CD4-positive, alpha-beta T cell treated with Interleukin-17A for 4 hours (primary cell): ENCODE results near the gene PBRM1.

Source experiments
- DNase-seq: peaks from one replicate; pipeline ENCODE4 v3.0.0-alpha.2; 2020; ENCODE audit warnings: mixed read lengths

PBRM1 gene

DNA sequence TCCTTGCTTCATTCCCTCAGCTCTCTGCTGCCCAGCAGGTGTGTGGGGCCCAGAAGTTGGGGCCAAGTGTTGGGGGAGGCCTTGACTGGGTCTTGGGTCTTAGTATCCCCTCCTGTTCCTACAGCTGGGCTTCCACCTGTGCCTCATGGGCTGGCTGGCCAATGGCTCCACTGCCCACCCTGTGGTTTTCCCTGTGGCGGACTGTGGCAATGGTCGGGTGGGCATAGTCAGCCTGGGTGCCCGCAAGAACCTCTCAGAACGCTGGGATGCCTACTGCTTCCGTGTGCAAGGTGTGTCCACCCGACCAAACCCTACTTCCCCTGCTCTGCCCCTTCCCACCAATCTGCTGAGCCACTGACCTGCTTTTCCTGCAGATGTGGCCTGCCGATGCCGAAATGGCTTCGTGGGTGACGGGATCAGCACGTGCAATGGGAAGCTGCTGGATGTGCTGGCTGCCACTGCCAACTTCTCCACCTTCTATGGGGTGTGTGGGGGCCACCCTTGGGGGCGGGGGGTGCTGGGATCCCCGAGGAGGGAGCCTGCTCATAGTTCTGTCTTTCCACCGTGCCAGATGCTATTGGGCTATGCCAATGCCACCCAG, 163.0 kb downstream of the PBRM1 start:
- no peak for DNase-seq

DNA sequence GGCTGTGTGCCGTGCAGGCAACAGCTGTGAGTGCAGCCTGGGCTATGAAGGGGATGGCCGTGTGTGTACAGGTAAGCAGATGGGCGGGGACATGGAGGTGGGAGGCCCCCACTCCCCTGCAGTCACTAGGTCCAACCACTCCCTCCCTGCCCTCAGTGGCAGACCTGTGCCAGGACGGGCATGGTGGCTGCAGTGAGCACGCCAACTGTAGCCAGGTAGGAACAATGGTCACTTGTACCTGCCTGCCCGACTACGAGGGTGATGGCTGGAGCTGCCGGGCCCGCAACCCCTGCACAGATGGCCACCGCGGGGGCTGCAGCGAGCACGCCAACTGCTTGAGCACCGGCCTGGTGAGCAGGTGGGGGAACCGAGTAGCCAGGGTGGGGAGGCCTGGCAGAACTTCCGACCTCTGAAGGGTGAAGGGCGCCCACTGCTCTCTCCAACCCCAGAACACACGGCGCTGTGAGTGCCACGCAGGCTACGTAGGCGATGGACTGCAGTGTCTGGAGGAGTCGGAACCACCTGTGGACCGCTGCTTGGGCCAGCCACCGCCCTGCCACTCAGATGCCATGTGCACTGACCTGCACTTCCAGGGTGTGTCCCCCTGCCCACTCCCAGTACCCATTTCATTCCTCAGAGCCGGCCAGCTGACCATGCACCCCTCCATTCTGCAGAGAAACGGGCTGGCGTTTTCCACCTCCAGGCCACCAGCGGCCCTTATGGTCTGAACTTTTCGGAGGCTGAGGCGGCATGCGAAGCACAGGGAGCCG, 163.6 kb downstream of the PBRM1 start:
- no peak for DNase-seq

DNA sequence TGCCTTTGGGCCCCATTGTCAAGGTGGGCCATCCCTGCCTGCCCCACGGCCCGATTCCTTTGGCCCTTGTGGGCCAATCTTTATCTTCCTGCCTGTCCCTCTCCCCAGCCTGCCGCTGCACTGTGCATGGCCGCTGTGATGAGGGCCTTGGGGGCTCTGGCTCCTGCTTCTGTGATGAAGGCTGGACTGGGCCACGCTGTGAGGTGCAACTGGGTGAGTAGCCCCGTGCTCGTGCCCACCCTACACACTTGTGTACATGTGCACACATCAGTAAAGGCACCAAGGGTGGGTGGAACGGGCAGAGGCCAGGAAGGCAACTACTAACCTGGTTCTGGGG, 164.3 kb downstream of the PBRM1 start:
- no peak for DNase-seq

DNA sequence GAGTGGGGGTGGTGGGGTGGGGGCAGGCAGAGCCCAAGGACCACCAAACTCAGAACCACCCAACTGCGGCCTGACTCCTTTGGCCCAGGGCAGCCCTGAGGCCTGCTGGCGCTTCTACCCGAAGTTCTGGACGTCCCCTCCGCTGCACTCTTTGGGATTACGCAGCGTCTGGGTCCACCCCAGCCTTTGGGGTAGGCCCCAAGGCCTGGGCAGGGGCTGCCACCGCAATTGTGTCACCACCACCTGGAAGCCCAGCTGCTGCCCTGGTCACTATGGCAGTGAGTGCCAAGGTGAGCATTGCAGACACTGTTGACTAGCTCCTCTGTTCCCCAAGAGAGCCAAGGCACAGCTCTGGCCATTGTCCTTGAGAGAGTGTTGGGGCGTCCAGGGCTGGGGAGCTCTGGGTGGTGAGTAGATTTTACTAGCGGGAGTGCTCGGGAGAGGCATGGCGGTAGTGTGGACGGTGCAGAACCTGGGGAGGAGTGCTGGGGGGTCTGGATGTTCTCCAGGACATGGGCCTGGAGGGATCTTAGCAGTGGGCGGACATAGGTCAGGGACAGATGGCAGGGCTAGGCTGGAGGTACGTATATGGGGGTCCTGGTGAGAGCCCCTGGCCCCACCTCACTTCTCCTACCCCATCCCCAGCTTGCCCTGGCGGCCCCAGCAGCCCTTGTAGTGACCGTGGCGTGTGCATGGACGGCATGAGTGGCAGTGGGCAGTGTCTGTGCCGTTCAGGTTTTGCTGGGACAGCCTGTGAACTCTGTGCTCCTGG, 164.8 kb downstream of the PBRM1 start:
- DNase-seq, result no peak

DNA sequence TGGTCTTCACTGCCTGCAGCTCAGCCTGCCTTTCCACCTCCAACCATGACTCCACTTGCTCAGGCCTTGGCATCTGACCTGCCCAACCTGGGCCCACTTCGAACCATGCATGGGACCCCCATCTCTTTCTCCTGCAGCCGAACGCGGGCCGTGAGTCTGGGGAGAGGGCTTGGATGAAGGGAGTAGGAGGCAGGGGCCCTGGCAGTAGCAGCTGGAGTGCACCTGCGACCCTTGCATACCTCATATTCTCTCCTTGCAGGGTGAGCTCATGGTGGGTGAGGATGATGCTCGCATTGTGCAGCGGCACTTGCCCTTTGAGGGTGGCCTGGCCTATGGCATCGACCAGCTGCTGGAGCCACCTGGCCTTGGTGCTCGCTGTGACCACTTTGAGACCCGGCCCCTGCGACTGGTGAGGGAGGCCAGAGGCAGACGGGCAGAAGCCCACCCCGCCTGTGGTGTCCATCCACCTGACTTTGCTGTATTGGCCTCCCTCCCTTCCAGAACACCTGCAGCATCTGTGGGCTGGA, 165.5 kb downstream of the PBRM1 start:
- no peak for DNase-seq

DNA sequence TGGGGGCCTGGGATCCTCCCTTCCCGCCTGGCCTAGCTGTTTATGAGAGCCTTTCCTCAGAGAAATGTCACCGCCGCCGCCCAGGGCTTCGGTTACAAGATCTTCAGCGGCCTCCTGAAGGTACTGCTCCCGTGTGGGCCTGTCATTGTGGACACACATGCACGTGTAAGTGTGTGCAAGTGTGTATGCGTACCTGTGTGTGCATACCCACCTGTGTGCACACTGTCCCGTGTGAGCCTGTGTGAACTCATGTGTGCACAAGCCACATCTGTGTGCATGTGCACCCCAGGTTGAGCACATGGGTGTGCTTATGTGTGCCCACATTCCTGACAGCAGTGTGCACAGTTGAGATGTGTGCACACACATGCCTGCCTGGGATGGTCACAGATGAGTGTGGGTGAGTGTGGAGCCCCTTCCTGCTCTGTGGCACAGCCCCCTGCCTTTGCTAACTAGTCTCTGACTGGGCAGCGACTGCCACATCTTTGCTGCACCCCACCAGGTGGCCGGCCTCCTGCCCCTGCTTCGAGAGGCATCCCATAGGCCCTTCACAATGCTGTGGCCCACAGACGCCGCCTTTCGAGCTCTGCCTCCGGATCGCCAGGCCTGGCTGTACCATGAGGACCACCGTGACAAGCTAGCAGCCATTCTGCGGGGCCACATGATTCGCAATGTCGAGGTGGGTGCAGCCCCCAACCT, 166.1 kb downstream of the PBRM1 start:
- DNase-seq, result no peak

DNA sequence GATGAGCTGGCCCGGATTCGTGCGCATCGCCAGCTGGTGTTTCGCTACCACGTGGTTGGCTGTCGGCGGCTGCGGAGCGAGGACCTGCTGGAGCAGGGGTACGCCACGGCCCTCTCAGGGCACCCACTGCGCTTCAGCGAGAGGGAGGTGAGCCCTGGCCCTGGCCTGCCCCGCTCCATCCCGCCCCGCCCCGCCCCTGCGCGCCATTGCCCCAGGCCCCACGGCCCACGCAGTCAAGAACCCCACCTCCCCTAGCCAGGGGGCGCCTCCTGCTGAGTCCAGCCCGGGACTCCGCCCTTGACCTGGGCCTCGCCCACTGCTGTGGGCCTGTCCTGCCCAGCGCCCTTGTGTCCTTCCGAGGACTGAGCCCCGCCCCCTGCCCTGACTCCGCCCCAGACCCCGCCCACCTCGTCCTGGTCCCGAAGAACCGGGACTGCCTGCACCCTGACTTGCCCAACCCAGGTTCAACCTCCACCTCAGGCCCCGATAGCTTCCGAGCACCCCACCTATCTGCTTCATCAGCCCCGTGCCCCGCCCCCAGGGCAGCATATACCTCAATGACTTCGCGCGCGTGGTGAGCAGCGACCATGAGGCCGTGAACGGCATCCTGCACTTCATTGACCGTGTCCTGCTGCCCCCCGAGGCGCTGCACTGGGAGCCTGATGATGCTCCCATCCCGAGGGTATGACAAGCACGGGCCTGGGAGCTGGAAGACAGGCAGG, 166.8 kb downstream of the PBRM1 start:
- no peak for DNase-seq

DNA sequence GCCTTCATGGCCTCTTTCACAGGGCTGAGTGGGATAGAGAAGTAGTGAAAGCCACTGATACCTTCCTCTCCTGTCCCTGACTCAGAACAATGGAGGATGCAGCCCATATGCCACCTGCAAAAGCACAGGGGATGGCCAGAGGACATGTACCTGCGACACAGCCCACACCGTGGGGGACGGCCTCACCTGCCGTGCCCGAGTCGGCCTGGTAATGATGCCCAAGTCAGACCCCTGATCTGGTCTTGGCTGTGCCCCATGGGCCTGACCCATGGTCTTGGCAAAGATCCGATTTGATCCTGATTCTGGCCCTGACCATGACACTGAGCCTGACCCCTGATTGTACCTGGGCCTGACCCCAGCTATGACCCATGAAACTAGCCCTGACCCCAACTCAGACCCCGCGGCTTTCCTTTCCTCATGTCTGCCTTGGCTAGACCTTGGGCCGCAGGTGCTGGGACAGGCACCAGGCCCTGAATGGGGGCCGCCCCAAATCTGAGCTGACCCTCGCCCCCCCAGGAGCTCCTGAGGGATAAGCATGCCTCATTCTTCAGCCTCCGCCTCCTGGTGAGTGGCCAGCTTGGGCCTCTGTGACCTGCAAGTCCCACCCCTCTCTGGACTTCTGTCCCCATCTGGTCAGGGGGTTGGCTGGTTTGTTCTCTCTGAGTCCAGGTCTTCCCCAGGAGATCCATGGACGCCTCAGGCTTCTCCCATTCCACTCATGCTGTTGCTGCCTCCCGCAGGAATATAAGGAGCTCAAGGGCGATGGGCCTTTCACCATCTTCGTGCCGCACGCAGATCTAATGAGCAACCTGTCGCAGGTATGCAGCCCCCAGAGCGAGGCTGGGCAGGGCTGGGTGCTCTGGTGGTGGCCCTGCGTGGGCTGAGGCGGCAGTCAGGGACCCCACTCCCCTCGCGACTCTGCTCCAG, 167.7 kb downstream of the PBRM1 start:
- DNase-seq, result no peak

DNA sequence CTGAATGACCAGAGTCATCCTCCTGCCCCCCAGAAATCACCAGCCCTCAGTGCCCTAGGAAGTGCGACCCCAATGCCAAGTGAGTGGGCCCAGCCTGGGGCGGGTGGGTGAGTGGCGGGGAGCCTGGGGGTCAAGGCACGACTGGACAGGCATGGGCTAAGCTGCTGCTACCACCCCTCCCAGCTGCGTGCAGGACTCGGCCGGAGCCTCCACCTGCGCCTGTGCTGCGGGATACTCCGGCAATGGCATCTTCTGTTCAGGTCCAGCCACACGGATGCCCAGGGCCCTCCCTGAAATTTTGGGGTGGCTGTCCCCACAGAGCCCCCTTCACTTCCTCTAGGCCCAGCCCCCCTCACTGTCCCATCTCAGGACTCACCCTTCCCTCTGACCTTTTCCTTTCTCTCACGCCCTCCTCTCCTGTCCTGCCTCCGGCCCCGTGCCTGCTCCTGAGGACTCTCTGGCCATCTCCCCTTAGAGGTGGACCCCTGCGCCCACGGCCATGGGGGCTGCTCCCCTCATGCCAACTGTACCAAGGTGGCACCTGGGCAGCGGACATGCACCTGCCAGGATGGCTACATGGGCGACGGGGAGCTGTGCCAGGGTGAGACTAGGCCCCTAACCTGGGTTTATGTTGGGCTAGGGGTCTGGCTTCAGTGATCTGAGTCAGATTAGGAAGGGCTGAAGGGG, 169.1 kb downstream of the PBRM1 start:
- no peak for DNase-seq

DNA sequence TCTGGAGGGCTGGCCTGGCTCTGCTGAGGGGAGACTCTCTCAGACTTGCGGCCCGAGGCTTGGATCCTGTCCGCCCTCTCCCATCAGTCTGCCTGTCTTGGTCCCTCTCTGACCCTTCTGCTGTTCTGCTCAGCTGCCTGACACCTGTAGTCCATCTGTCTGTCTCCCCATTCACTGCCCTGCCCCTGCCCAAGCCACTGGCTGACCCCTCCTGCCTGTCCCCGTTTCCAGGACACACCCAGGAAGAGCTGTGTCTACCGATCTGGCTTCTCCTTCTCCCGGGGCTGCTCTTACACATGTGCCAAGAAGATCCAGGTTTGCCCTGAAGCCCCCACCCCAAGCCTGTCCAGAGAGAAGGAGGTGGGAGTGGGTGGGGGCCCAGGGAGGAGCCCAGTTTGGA, 170.5 kb downstream of the PBRM1 start:
- no peak for DNase-seq

DNA sequence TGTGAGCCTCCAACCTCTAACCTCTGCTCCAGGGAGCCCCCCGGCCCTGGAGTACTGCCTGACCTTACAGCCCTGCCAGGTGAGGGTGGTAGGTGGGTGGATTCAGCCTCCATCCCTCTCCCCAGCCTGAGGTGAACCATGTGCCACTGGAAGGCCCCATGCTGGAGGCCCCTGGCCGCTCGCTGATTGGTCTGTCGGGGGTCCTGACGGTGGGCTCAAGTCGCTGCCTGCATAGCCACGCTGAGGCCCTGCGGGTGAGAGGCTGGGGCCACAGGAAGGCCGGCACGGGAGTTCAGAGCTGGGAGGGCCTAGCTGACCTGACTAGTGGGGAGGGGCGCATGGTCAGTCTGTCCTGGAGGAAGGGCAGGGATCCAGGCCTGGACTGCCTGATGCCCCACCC, 171.1 kb downstream of the PBRM1 start:
- DNase-seq, result no peak

DNA sequence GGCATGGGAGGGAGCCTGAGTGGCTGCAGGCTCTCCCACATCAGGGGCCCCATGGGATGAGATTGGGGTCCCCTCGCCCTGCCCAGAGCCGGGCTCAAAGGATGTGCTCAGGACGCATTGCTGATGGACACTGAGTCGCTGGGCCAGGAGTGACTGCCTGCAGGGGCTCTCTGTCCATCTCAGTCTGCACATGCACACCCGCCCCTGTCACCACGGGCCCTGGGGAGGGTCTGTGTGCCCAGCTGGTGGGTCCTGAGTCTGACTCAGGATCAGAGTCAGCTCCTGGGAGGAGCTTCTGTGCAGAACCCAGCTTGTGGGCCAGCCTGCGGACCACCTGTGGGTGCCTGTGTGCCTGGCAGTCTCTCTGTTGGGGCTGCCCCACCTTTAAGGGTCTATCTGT, 172.4 kb downstream of the PBRM1 start:
- DNase-seq, result no peak

DNA sequence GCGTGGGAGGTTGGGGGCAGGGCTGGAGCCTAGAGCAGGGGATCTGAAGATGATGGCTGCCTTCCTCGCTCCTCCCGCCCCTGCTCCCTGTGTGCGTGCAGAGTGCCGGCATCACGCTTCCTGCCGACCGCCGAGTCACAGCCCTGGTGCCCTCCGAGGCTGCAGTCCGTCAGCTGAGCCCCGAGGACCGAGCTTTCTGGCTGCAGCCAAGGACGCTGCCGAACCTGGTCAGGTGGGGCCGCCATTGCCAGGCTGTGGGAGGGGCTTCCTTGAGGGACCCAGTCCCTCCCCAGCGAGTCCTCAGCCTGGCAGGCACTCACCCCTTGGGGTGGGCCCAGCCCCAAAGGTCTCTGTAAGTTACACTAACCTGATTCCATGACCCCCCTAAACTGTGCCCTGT, 173.0 kb downstream of the PBRM1 start:
- no peak for DNase-seq

DNA sequence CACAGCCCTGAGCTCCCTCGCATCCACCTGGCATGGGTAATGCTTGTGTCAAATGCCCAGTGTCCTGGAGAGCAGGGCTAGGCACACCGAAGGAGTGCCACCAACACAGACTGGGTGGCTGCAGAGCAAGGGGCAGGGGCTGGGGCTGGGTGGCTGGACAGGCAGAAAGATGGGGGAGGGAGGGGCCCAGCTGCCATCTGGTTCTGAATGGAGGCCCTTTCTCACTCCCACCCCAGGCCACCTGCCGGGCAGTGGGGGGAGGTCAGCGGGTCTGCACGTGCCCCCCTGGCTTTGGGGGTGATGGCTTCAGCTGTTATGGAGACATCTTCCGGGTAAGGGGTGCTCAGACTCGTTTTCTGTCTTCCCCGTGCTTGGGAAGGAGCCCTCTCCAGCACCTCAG, 173.6 kb downstream of the PBRM1 start:
- no peak for DNase-seq

DNA sequence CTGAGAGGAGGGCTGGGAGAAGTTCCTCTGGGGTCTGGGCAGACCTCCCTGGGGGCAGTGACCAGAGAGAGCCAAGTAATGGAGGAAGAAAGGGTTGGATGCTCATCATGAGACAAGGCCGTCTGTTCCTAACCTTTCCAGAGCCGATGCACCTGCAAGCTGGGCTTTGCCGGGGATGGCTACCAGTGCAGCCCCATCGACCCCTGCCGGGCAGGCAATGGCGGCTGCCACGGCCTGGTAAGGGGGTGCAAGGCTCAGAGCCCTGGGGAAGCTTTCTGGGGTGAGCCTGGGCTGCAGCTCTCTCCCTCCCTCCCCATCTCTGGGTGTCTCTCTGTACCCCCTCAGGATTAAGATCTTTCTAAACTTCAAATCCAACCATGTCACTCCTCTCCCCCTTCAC, 174.2 kb downstream of the PBRM1 start:
- DNase-seq, result no peak

DNA sequence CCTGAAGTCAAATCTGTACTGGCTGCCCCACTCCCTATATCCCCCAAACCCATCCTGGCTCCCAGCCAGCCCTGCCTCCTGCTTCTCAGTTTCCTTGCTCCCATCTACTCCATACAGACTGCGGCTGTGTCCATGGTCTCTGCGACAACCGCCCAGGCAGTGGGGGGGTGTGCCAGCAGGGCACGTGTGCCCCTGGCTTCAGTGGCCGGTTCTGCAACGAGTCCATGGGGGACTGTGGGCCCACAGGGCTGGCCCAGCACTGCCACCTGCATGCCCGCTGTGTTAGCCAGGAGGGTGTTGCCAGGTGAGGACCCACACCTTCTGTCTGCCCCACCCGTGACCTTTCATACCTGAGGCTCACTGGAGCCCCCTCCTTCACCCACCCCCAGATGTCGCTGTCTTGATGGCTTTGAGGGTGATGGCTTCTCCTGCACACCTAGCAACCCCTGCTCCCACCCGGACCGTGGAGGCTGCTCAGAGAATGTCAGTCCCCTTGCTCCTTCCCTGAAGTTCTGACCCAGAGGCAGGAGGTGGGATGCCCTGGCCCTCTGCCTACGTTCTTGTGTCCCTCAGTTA, 175.9 kb downstream of the PBRM1 start:
- no peak for DNase-seq

DNA sequence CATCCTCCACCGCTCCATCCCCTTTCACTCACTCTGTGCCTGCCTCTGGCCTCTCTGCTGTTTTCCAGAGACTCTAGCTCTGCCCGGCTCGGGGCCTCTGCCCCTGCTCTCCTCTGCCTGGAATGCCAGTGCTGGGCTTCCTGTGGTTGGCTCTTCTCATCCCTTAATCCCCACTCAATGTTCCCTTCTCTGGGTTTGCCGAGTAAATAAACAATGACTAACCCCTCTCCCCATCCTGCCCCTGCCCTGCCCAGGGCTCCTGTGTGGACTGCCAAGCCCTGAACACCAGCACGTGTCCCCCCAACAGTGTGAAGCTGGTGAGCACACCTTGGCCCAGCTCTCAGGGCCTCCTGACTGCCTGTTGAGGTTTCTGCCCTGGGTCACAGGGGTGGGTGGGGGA, 178.4 kb downstream of the PBRM1 start:
- no peak for DNase-seq

DNA sequence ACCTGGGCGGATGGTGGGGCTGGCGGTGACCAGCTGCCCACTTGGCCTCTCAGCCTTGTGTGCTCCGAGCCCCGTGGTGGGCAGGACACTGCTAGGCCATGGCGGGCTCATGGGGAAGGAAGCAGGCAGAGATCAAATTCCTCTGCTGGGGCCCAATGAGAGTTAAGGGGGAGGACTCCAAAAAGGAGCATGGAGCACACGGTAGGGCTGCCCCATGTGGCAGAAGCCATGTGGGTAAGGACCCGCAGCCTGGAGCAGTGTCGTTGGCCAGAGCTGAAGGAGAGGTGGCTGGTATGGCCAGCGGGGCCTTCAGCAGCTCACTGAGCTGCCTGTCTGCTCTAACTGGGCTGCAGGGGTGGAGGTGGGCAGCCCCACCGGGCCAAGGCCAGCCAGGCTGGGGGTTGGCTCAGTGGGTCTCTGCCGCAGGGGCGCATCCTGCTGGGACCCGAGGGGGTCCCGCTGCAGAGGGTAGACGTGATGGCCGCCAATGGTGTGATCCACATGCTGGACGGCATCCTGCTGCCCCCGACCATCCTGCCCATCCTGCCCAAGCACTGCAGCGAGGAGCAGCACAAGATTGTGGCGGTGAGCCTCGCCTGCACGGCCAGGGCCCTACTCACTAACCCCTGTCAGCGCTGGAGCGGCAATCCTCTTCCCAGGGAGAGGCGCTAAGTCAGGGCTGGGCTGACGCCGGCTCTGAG, 179.3 kb downstream of the PBRM1 start:
- no peak for DNase-seq

DNA sequence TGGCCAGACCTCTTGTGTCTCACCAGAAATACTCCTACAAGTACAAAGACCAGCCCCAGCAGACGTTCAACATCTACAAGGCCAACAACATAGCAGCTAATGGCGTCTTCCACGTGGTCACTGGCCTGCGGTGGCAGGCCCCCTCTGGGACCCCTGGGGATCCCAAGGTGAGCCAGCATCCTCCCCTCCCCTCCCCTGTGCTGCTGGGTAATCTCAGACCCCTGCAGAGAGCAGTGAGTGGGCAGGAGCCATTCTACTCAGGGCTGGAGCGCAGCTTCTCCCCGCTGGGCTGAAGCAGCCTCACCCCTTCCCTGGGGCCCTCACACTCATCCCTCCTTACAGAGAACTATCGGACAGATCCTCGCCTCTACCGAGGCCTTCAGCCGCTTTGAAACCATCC, 180.7 kb downstream of the PBRM1 start:
- DNase-seq, result no peak
